ENCODE measurements around the gene EHD4.

EHD4 gene

GRCh38 chr15:41958002-41958420 is 14.3 kb downstream of the EHD4 start:
- in situ Hi-C loops (cut with HindIII; ENCODE audit: low sequenced_read_pairs): no loop called here
- no peak for DNase-seq (ENCODE audit: low read depth, low spot score)
- no peak overlapping the region for H3K4me3 ChIP-seq (ENCODE audit: low read depth, low read length)
- no peak for TF ChIP-seq CTCF (IDR thresholded peaks at IDR 0.05; ENCODE audit: low read depth, low read length)

- in situ Hi-C loops (cut with HindIII; ENCODE audit: low sequenced_read_pairs): no loop called here
- no peak for TF ChIP-seq CTCF (IDR thresholded peaks at IDR 0.05; ENCODE audit: low read depth, low read length)
- no peak for DNase-seq (ENCODE audit: low read depth, low spot score)
- no peak overlapping the region for H3K4me3 ChIP-seq (ENCODE audit: low read depth, low read length)
Observed at GRCh38 chr15:41957021-41957897, 15.1 kb downstream of the EHD4 start.

GRCh38 chr15:41955807-41956525 is 16.4 kb downstream of the EHD4 start:
- TF ChIP-seq CTCF (IDR thresholded peaks at IDR 0.05; ENCODE audit: low read depth, low read length): no peak
- no peak for DNase-seq (ENCODE audit: low read depth, low spot score)
- in situ Hi-C loops (cut with HindIII; ENCODE audit: low sequenced_read_pairs): no loop called here
- no peak overlapping the region for H3K4me3 ChIP-seq (ENCODE audit: low read depth, low read length)

GRCh38 chr15:41955100-41955499 is 17.3 kb downstream of the EHD4 start:
- in situ Hi-C loops (cut with HindIII; ENCODE audit: low sequenced_read_pairs): no loop called here
- no peak for TF ChIP-seq CTCF (IDR thresholded peaks at IDR 0.05; ENCODE audit: low read depth, low read length)
- no peak overlapping the region for H3K4me3 ChIP-seq (ENCODE audit: low read depth, low read length)
- DNase-seq (ENCODE audit: low read depth, low spot score): no peak

- in situ Hi-C loops (cut with HindIII; ENCODE audit: low sequenced_read_pairs): no loop called here
- no peak for DNase-seq (ENCODE audit: low read depth, low spot score)
- no peak overlapping the region for H3K4me3 ChIP-seq (ENCODE audit: low read depth, low read length)
- TF ChIP-seq CTCF (IDR thresholded peaks at IDR 0.05; ENCODE audit: low read depth, low read length): no peak
Observed at GRCh38 chr15:41954036-41954435, 18.3 kb downstream of the EHD4 start.

GRCh38 chr15:41952013-41952563 is 20.3 kb downstream of the EHD4 start:
- in situ Hi-C loops (cut with HindIII; ENCODE audit: low sequenced_read_pairs): no loop called here
- H3K4me3 ChIP-seq (ENCODE audit: low read depth, low read length): no peak overlapping the region
- TF ChIP-seq CTCF (IDR thresholded peaks at IDR 0.05; ENCODE audit: low read depth, low read length): no peak
- DNase-seq (ENCODE audit: low read depth, low spot score): no peak
